Left renal cortex interstitium (tissue), 4 donors: Measurements from ENCODE around the gene GRM4. TPM values are rescaled to one million over a fixed set of nuclear protein-coding genes. Genes with fewer than 3 reads are reported as not detected.

Experiments
- DNase-seq, 4 donors: peaks; one replicate each; pipeline ENCODE4 v3.0.0-alpha.2; 2013; ENCODE audit warnings: low read depth in 4 of 4, low spot score in 2 of 4, missing footprints in 1 of 4
- polyA plus RNA-seq, 4 donors: library from polyadenylated mRNA; unstranded; fragments of 120-200 nt; gene quantifications; one replicate each; pipeline ENCODE4 v1.2.1, GENCODE V29; 2013; ENCODE audit not compliant: insufficient read length in 4 of 4

GRM4 gene
- polyA plus RNA-seq, 4 donors, result 0.56 to 0.71 (median 0.62) TPM

GRCh38 chr6:34143884-34144580 is 1.9 kb downstream of the GRM4 start:
- no peak for DNase-seq

GRCh38 chr6:34143196-34143883 is 2.5 kb downstream of the GRM4 start:
- DNase-seq, result no peak

- DNase-seq, result no peak
Measured at GRCh38 chr6:34142061-34142998, 3.6 kb downstream of the GRM4 start.

- no peak for DNase-seq
Measured at GRCh38 chr6:34140075-34140474, 5.8 kb downstream of the GRM4 start.

GRCh38 chr6:34138914-34139510 is 6.9 kb downstream of the GRM4 start:
- no peak for DNase-seq

GRCh38 chr6:34138191-34138590 is 7.7 kb downstream of the GRM4 start:
- DNase-seq, result no peak

- DNase-seq, result no peak
Measured at GRCh38 chr6:34135541-34135940, 10.3 kb downstream of the GRM4 start.

GRCh38 chr6:34132486-34133185 is 13.3 kb downstream of the GRM4 start:
- DNase-seq, result no peak

- no peak for DNase-seq
Measured at GRCh38 chr6:34131326-34132290, 14.3 kb downstream of the GRM4 start.

- DNase-seq, result no peak
Measured at GRCh38 chr6:34130862-34131261, 15.0 kb downstream of the GRM4 start.

GRCh38 chr6:34129753-34130152 is 16.1 kb downstream of the GRM4 start:
- DNase-seq, result no peak

GRCh38 chr6:34128045-34128444 is 17.8 kb downstream of the GRM4 start:
- no peak for DNase-seq

GRCh38 chr6:34126419-34126818 is 19.5 kb downstream of the GRM4 start:
- DNase-seq, result no peak

- no peak for DNase-seq
Measured at GRCh38 chr6:34125939-34126338, 19.9 kb downstream of the GRM4 start.

GRCh38 chr6:34120953-34121675 is 24.8 kb downstream of the GRM4 start:
- DNase-seq, result no peak

- no peak for DNase-seq
Measured at GRCh38 chr6:34115915-34116314, 30.0 kb downstream of the GRM4 start.

- peak in 2 of 4 donors; percentile 45 to 66 for DNase-seq
Measured at GRCh38 chr6:34115403-34115795, 30.5 kb downstream of the GRM4 start.

- DNase-seq, result no peak
Measured at GRCh38 chr6:34114695-34115402, 31.0 kb downstream of the GRM4 start.
